ENCODE results near the gene RGS4. TPM values are rescaled to one million over a fixed set of nuclear protein-coding genes. Genes with fewer than 3 reads are reported as not detected.

RGS4 gene
- 1 to 10 TPM in 3 of 4 donors, not detected in 1; 1.1 to 2.7 (median 1.7) TPM for polyA plus RNA-seq
- long read RNA-seq, donor 1, result 0 reads
- long read RNA-seq, donor 2, result 0 reads
- long read RNA-seq, donor 3, result 0 reads
- long read RNA-seq, donor 4, result 0 reads
- long read RNA-seq, donor 5, result 0 reads
- long read RNA-seq, donor 6, partial matches to known transcripts, result 0 of 2 reads
- long read RNA-seq, donor 6, other reads (novel, unspliced or antisense), result 0 of 2 reads
- long read RNA-seq, donor 7, result 0 reads
- long read RNA-seq, donor 8, result 0 reads
- long read RNA-seq, donor 9, result 0 reads
- long read RNA-seq, donor 10, partial matches to known transcripts, result 0 of 3 reads
- long read RNA-seq, donor 10, other reads (novel, unspliced or antisense), result 0 of 3 reads

DNA sequence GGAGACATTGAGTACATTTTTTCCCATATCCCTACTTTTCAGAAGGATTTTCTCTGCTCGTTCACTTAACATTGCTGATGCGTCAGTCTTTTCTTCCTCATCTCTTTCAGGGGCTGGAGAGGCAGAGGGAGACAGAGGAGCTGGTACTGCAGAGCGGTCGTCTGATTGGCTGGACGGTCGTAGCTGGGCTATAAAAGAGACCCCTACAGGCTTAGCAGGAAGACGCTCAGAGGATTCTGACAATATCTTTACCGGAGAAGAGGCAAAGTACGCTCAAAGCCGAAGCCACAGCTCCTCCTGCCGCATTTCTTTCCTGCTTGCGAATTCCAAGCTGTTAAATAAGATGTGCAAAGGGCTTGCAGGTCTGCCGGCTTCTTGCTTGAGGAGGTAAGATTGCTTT is at the start of gene RGS4:
Gene RGS4, plus strand, starts transcription at position 220 of the 400 bp plus-strand sequence. Its CDS starts 124 bp downstream, at position 344.
- FAIRE-seq, result no peak

DNA sequence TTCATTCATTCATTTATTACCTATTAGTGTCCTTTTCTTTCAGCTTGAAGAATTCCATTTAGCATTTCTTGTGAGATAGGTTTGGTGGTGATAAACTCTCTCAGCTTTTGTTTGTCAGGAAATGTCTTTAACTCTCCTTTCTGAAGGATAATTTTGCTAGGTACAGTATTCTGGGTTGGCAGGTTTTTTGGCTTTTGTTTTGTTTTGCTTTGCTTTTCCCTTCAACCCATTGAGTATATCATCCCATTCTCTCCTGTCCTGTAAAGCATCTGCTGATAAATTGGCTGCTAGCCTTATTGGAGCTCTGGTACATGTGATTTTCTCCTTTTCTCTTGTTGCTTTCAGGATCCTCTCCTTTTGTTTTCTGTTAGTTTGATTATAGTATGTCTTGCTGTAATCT is 47.0 kb upstream of the RGS4 start:
- H3K27me3 ChIP-seq (ENCODE audit: control insufficient read depth in 3 of 3, insufficient read depth in 3 of 3, low read length in 3 of 3), result no peaks in the 10 kb centered on the region
- H3K4me3 ChIP-seq (ENCODE audit: low read depth in 1 of 3, low read length in 3 of 3), result no peak overlapping the region
- DNase-seq, result no peak
- H3K9me3 ChIP-seq (ENCODE audit: control insufficient read depth in 2 of 2, insufficient read depth in 1 of 2, low read depth in 1 of 2, low read length in 1 of 2), result peaks cover 0 to 11% of the 10 kb centered on the region in 2 donors
- H3K27ac ChIP-seq (ENCODE audit: low read depth in 1 of 3, low read length in 2 of 3), result no peak overlapping the region
- H3K36me3 ChIP-seq (ENCODE audit: control insufficient read depth in 3 of 3, insufficient read depth in 2 of 3, low read depth in 1 of 3, low read length in 3 of 3), result no peaks in the 10 kb centered on the region
- FAIRE-seq, result no peak
- H3K4me1 ChIP-seq (ENCODE audit: control insufficient read depth in 3 of 3, insufficient read depth in 2 of 3, low read depth in 1 of 3, low read length in 2 of 3), result no peaks in the 10 kb centered on the region

More for the DNA sequence above, at the start of gene RGS4:
- Histone ChIP-seq H3K4me1 (ENCODE audit: control insufficient read depth in 3 of 3, insufficient read depth in 2 of 3, low read depth in 1 of 3, low read length in 2 of 3) (no peaks in the 10 kb centered on the region), H3K36me3 (ENCODE audit: control insufficient read depth in 3 of 3, insufficient read depth in 2 of 3, low read depth in 1 of 3, low read length in 3 of 3) (no peaks in the 10 kb centered on the region), H3K27me3 (ENCODE audit: control insufficient read depth in 3 of 3, insufficient read depth in 3 of 3, low read length in 3 of 3) (peaks cover 0 to 9% (median 0%) of the 10 kb centered on the region in 3 donors), H3K4me3 (ENCODE audit: low read depth in 1 of 3, low read length in 3 of 3) (peak within 1 kb of the TSS in 1 of 3 donors; percentile 20), H3K9me3 (ENCODE audit: control insufficient read depth in 2 of 2, insufficient read depth in 1 of 2, low read depth in 1 of 2, low read length in 1 of 2) (no peaks in the 10 kb centered on the region), H3K27ac (ENCODE audit: low read depth in 1 of 3, low read length in 2 of 3) (peak within 1 kb of the TSS in 1 of 3 donors; percentile 31)
- DNase-seq, result peak; percentile 5 to 45
- 4 to 6% (median 4%) methylated on average over 13 of the region's 13 CpGs for WGBS, 3 donors

DNA sequence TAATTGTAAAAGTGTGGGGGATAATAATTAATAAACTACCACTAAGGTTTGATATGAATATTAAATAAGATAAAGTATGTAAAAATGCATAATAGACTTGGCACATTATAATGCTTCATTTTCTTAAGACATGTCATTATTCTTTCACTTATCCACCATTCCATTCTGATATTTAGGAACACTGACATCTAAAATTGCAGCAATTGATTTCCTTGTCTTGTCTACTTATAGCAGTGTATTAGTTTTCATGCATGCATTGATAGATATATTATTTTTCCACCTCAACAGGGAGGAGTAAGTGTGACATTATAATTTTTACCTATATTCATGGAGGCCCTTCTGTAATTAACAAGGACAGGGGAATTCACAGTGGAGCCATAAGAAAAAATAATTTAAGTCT is 41.6 kb upstream of the RGS4 start:
- DNase-seq (no peak), FAIRE-seq (no peak)
- Histone ChIP-seq H3K4me3 (ENCODE audit: low read depth in 1 of 3, low read length in 3 of 3) (no peak overlapping the region), H3K9me3 (ENCODE audit: control insufficient read depth in 2 of 2, insufficient read depth in 1 of 2, low read depth in 1 of 2, low read length in 1 of 2) (peaks cover 0 to 11% of the 10 kb centered on the region in 2 donors), H3K36me3 (ENCODE audit: control insufficient read depth in 3 of 3, insufficient read depth in 2 of 3, low read depth in 1 of 3, low read length in 3 of 3) (no peaks in the 10 kb centered on the region), H3K4me1 (ENCODE audit: control insufficient read depth in 3 of 3, insufficient read depth in 2 of 3, low read depth in 1 of 3, low read length in 2 of 3) (no peaks in the 10 kb centered on the region), H3K27me3 (ENCODE audit: control insufficient read depth in 3 of 3, insufficient read depth in 3 of 3, low read length in 3 of 3) (no peaks in the 10 kb centered on the region), H3K27ac (ENCODE audit: low read depth in 1 of 3, low read length in 2 of 3) (no peak overlapping the region)

DNA sequence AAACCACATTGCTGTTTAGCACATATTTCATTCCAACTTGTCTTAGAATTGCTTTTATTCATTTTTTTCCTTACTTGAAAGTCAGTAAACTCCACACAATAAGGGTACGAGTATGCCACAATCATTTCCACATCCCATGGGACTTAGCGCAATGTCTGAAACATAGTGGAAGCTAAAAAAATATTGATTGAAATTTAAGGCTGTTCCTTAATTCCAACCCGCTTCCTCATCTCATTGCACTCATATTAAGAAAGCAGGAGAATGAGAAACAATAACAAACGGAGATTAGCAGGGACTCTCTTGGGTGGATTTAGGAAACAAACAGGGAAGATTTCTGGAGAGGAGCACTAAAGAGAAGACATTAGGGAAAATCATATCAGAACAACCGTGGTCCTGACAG is 39.3 kb upstream of the RGS4 start:
- no peaks in the 10 kb centered on the region for H3K4me1 ChIP-seq (ENCODE audit: control insufficient read depth in 3 of 3, insufficient read depth in 2 of 3, low read depth in 1 of 3, low read length in 2 of 3)
- FAIRE-seq (no peak), DNase-seq (no peak)
- no peaks in the 10 kb centered on the region for H3K36me3 ChIP-seq (ENCODE audit: control insufficient read depth in 3 of 3, insufficient read depth in 2 of 3, low read depth in 1 of 3, low read length in 3 of 3)
- WGBS, 3 donors, result 85 to 86% (median 86%) methylated on average over 5 of the region's 5 CpGs
- no peaks in the 10 kb centered on the region for H3K27me3 ChIP-seq (ENCODE audit: control insufficient read depth in 3 of 3, insufficient read depth in 3 of 3, low read length in 3 of 3)
- no peak overlapping the region for H3K4me3 ChIP-seq (ENCODE audit: low read depth in 1 of 3, low read length in 3 of 3)
- H3K9me3 ChIP-seq (ENCODE audit: control insufficient read depth in 2 of 2, insufficient read depth in 1 of 2, low read depth in 1 of 2, low read length in 1 of 2), result no peaks in the 10 kb centered on the region
- H3K27ac ChIP-seq (ENCODE audit: low read depth in 1 of 3, low read length in 2 of 3), result no peak overlapping the region

DNA sequence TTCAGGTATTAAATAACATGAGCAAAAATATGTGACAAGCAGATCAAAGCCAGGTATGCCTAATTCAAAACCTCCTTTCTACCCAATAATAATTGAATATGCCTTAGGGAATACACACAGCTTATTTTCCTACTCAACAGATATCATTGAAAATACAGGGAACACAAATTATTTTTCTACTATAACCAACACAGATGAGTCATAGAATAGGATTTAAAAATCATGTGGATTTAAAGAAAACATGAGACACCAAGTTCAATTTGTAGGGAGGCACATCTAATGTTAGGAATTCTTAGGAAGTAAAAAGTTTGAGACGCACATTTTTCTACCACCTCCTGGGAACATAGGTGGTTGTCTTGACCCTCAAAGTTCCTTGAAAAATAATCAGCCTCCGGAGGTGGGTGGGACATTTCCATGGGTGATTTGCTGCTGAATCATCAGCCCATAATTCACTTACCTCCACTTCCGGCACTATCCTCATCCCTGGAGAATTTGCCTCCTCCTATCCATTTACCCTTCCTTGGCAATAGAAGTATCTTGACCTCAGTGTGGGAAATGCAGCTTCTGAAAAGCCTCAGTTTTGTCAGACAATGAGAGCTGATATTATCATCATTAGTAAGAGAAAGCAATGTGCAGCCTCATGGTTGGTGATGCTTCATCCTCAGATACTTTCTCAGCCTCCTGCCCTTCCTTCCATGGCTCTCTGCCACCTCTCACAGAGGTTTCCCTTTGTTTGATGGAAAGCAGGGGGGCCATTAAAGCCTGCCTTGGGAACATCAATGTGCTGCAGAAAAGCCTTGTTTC is 33.5 kb upstream of the RGS4 start:
- no peak overlapping the region for H3K27ac ChIP-seq (ENCODE audit: low read depth in 1 of 3, low read length in 2 of 3)
- DNase-seq (no peak), FAIRE-seq (no peak)
- H3K4me1 ChIP-seq (ENCODE audit: control insufficient read depth in 3 of 3, insufficient read depth in 2 of 3, low read depth in 1 of 3, low read length in 2 of 3), result no peaks in the 10 kb centered on the region
- no peaks in the 10 kb centered on the region for H3K9me3 ChIP-seq (ENCODE audit: control insufficient read depth in 2 of 2, insufficient read depth in 1 of 2, low read depth in 1 of 2, low read length in 1 of 2)
- no peaks in the 10 kb centered on the region for H3K36me3 ChIP-seq (ENCODE audit: control insufficient read depth in 3 of 3, insufficient read depth in 2 of 3, low read depth in 1 of 3, low read length in 3 of 3)
- WGBS, 3 donors, result 74 to 83% (median 80%) methylated on average over 3 of the region's 3 CpGs
- H3K4me3 ChIP-seq (ENCODE audit: low read depth in 1 of 3, low read length in 3 of 3), result no peak overlapping the region
- no peaks in the 10 kb centered on the region for H3K27me3 ChIP-seq (ENCODE audit: control insufficient read depth in 3 of 3, insufficient read depth in 3 of 3, low read length in 3 of 3)

DNA sequence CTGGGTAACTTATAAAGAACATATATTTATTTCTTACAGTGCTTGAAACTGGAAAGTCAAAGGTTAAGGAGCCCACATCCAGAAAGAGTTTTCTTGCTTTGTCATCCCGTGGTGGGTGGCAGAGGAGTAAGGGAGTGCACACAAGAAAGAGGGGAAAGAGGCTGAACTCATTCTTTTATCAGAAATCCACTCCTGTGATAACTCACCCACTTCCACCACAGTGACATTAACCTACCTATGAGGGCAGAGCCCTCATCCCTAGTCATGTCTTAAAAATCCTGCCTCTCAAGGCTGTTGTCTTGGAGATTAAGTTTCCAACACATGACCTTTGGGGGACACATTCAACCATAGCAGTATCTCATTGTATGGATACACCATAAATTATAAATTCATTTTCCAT is 32.5 kb upstream of the RGS4 start:
- DNase-seq, result no peak
- Histone ChIP-seq H3K9me3 (ENCODE audit: control insufficient read depth in 2 of 2, insufficient read depth in 1 of 2, low read depth in 1 of 2, low read length in 1 of 2) (no peaks in the 10 kb centered on the region), H3K4me3 (ENCODE audit: low read depth in 1 of 3, low read length in 3 of 3) (no peak overlapping the region), H3K36me3 (ENCODE audit: control insufficient read depth in 3 of 3, insufficient read depth in 2 of 3, low read depth in 1 of 3, low read length in 3 of 3) (no peaks in the 10 kb centered on the region), H3K27ac (ENCODE audit: low read depth in 1 of 3, low read length in 2 of 3) (no peak overlapping the region), H3K27me3 (ENCODE audit: control insufficient read depth in 3 of 3, insufficient read depth in 3 of 3, low read length in 3 of 3) (no peaks in the 10 kb centered on the region), H3K4me1 (ENCODE audit: control insufficient read depth in 3 of 3, insufficient read depth in 2 of 3, low read depth in 1 of 3, low read length in 2 of 3) (no peaks in the 10 kb centered on the region)
- 18 to 41% (median 27%) methylated on average over 1 of the region's 1 CpG for WGBS, 3 donors
- no peak for FAIRE-seq

DNA sequence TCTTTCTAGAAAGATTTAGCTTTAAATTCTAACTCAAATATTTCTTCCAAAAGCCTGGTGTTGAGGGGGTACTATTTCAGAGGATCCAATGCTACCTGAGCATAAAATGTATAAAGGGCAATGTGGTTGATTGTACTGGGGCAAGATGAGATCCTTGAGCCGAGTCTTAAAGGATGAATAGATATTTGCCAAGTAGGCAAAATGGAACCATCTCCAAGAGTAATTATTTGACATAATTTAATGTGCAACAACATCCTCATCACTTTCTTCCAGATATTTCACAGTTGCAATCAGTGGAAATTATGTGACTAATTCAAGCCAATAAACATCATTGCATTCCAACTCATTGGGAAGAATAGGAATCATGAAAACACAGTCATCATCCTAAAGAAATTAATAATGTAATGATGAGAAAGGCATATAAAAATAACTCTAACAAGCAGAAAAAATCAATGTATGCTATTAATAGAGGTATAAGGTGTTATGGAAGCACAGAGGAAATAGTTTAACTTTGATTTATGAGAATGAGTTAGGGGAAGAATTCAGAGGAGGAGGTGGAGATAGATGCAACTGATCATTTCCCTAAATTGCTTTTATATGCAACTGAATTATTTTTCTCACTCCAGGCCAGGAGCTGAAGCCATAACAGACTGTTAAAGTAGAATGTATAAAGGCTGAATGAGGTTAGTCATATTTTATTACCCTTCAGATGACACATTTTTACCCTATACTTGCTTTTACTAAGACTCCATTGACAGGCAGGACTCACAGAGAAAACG is 30.0 kb upstream of the RGS4 start:
- Histone ChIP-seq H3K4me1 (ENCODE audit: control insufficient read depth in 3 of 3, insufficient read depth in 2 of 3, low read depth in 1 of 3, low read length in 2 of 3) (no peaks in the 10 kb centered on the region), H3K27ac (ENCODE audit: low read depth in 1 of 3, low read length in 2 of 3) (no peak overlapping the region), H3K9me3 (ENCODE audit: control insufficient read depth in 2 of 2, insufficient read depth in 1 of 2, low read depth in 1 of 2, low read length in 1 of 2) (no peaks in the 10 kb centered on the region), H3K4me3 (ENCODE audit: low read depth in 1 of 3, low read length in 3 of 3) (no peak overlapping the region), H3K36me3 (ENCODE audit: control insufficient read depth in 3 of 3, insufficient read depth in 2 of 3, low read depth in 1 of 3, low read length in 3 of 3) (no peaks in the 10 kb centered on the region), H3K27me3 (ENCODE audit: control insufficient read depth in 3 of 3, insufficient read depth in 3 of 3, low read length in 3 of 3) (no peaks in the 10 kb centered on the region)
- DNase-seq (no peak), FAIRE-seq (no peak)
- WGBS, 3 donors, result 82 to 86% (median 83%) methylated on average over 2 of the region's 2 CpGs

DNA sequence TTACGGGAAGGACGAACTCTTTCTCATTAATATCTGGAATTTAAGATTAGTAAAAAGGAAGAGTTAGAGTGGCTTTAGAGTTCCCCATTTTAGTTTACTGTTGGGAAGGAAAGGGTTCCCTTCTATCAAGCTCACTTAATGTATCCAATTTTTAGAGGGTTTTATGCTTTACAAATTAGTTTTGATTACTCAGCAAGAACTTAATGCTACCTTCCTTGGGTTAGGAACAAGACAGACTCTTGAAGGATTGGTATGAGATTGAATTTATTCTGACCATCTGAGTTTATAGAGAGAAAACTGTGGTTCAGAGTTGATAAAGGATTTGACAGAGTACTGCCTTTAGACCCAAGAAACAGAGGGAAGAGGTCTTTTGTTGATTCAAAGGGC is 29.5 kb upstream of the RGS4 start:
- Histone ChIP-seq H3K36me3 (ENCODE audit: control insufficient read depth in 3 of 3, insufficient read depth in 2 of 3, low read depth in 1 of 3, low read length in 3 of 3) (no peaks in the 10 kb centered on the region), H3K27ac (ENCODE audit: low read depth in 1 of 3, low read length in 2 of 3) (no peak overlapping the region), H3K9me3 (ENCODE audit: control insufficient read depth in 2 of 2, insufficient read depth in 1 of 2, low read depth in 1 of 2, low read length in 1 of 2) (no peaks in the 10 kb centered on the region), H3K4me3 (ENCODE audit: low read depth in 1 of 3, low read length in 3 of 3) (no peak overlapping the region), H3K4me1 (ENCODE audit: control insufficient read depth in 3 of 3, insufficient read depth in 2 of 3, low read depth in 1 of 3, low read length in 2 of 3) (no peaks in the 10 kb centered on the region), H3K27me3 (ENCODE audit: control insufficient read depth in 3 of 3, insufficient read depth in 3 of 3, low read length in 3 of 3) (no peaks in the 10 kb centered on the region)
- 90 to 93% (median 92%) methylated on average over 2 of the region's 2 CpGs for WGBS, 3 donors
- FAIRE-seq, result no peak
- no peak for DNase-seq

All from small intestine (tissue), 16 donors.